SKM-1 treated with dmso at 0.1 percent for 144 hours (cell line): ENCODE results near the gene SORL1.
"Not testable (repeated sequence)": the region's sequence is repeated elsewhere in the genome, so short reads cannot be mapped to it uniquely, and the experiment has no call there.

ENCODE experiments used
- DNase-seq: peaks from one replicate; lab custom pipeline; 2025; ENCODE audit not compliant: unreplicated experiment; lab: John Stamatoyannopoulos, UW

SORL1 gene

GRCh38 chr11:121473064-121473777 is 21.1 kb downstream of the SORL1 start:
- no peak for DNase-seq

DNA sequence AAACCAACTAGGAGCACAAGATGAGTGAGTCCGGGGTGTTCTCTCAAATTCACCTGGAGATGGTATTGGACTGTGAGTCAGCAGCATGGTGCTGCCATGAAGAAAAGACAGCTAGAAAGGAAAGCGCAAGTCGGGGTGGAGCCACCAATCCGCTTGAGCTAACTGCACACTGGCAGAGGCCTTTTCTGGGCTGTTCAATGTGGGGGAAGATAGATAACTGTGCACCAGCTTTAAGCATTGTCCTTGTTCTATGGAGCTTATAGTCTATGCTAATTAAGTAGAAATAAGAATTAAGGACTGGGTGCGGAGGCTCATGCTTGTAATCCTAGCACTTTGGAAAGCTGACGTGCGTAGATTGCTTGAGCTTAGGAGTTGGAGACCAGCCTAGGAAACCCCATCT is 22.6 kb downstream of the SORL1 start:
- no peak for DNase-seq

GRCh38 chr11:121476379-121477032 is 24.4 kb downstream of the SORL1 start:
- no peak for DNase-seq

GRCh38 chr11:121478226-121478894 is 26.2 kb downstream of the SORL1 start:
- DNase-seq: no peak

- DNase-seq: no peak
These were observed 27.0 kb downstream of the SORL1 start for GRCh38 chr11:121478895-121479697.

DNA sequence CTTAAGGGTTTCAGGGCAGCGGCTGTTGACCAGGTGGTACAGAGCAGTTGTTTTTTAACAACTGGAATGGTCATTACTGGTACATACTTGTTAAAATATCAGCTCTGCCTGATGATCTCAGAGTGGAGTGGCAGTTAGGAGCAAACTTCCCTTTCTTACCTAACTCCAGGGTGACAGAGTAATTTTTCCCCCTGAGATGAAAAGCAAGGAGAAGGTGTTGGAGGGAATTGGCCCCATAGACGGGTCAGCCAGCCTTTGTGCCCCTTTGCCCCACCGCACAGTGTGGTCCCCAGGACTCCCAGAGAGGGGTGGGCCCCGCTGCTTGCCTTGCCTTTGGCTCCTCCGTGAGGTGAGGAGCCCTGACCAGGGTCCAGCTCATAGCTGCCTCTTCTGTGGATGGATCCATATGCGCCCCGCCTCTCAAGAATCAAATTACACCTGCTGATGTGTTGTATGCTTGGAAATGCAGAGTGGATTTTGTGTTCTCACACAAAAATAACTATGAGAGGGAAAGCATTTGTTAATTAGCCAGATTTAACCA is 27.7 kb downstream of the SORL1 start:
- DNase-seq: no peak

- DNase-seq: not testable (repeated sequence)
These were observed 29.5 kb downstream of the SORL1 start for GRCh38 chr11:121481484-121482230.

DNA sequence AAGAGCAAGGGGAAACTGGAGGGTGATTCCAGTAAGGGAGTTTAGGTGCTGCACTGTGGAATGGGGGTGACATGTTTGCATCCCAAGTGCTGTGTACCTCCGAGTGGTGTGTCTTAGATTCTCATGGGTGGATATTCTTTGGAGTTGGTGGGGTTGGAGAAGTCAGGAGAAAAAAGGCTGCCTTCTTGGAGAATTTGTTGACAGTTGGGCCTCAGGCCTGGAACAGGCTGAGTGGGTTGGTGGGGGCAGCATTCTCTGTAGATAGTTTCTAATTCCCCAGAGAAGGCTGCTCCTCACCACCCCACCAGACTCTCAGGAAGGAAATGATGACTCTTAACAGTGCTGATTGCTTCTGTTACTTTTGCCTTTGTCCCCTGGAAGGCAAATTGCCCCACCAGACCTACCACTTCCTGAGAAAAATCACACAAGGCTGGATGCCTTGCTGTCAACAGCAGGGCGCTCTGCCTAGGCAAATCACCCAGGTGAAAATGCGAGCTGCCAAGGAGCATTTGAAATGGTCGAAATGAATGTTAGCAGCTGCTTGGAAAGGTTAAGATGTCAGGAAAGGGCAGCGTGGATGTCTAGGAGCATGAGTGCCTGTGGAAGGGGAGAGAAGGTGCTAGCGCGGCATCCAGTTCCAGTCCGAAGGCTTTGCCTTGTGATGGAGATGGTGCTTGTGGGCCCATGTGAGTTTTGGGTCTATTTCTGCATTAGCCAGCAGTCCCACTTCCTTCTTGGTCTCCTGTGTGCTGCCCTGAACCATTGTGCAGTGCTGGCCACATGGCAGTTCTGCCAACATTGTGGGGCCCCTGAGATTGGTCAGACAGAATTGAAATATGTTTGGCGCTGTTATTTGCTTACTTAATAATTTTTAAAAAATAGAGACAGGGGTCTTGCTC is 30.4 kb downstream of the SORL1 start:
- DNase-seq: peak; percentile 2

- no peak for DNase-seq
These were observed 31.8 kb downstream of the SORL1 start for GRCh38 chr11:121483805-121484480.

DNA sequence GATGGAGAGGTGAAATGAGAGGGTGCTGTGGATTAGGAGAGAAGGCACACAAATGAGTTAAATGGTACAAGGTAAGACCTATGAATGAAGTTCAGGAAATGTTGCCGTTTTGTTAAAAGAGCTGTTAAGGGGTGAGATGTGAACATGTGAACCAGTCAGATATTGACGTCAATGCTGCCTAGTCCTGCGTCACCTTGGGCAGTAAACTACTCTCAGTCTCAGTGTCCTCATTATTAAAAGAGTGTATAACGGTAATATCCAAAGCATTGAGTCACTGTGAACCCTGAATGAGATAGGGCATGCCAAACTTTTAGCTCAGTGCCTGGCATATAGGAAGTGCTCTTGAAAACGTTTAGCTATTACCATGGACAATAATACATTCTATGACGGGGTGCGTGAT is 33.1 kb downstream of the SORL1 start:
- DNase-seq: no peak

DNA sequence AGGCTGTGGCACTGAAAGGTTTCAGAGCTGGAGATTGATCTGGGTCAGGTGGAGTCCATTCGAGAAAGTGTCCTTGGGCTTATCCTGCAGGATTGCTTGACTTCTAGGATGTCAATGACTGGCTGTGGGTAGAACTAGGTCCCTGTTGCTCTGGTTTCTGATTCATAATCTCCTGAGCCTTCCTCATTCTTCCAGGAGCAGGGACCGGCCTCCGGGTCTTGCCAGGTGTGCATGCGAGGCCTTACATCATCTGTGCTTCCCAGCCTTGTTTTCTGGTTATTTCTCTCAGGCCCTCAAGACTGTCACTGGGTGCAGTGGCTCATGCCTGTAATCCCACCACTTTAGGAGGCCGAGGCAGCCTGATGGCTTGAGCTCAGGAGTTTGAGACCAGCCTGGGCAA is 33.9 kb downstream of the SORL1 start:
- no peak for DNase-seq

DNA sequence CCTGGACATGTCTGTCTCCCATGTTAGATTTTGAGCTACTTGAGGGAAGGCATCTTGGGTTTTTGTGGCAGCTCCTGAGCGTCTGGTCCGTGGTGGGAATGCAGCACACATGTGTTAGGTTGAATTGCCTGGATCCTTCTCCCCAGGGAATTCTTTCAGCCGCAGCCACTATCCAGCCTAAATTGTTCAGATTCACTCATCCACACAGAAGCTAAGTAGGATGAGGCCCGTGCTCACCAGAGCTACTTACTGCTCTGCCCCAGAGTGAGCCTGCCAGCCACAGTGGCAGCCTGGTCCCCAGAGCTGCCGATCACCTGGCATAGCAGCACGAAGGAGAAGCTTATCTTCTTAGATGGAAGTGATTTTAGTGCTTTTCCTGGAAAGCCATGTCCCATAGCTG is 35.1 kb downstream of the SORL1 start:
- no peak for DNase-seq

GRCh38 chr11:121488170-121488569 is 36.1 kb downstream of the SORL1 start:
- DNase-seq: no peak

DNA sequence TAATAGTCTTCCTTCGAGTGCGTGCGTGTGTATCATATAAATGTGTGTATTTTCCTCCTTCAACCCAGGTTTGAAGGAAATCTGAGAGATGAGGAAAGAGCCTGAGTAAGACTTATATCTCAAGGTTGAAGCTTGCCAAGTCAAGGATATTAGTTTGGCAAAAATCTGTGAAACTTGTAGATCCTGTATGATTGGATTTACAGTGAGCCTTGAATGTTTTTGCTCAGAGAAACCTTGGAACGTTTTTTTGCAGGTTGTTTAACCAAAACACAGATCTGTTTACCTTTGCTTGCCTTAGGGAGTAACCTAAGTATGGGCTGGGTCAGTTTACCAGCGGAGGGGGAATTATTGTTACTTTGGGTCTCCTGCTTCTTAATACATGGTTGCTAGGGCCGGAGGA is 36.5 kb downstream of the SORL1 start:
- DNase-seq: no peak

GRCh38 chr11:121489823-121490222 is 37.7 kb downstream of the SORL1 start:
- no peak for DNase-seq

GRCh38 chr11:121494355-121495099 is 42.4 kb downstream of the SORL1 start:
- peak; percentile 20 for DNase-seq

GRCh38 chr11:121497176-121497998 is 45.3 kb downstream of the SORL1 start:
- DNase-seq: no peak
